ENCODE data around the gene FCER1G.

Gene FCER1G

GRCh38 chr1:161258439-161259344 is 43.6 kb downstream of the FCER1G start, which contains the start of gene PCP4L1 (continued):
- TF ChIP-seq ZNF398 (tag by site-specific recombination; IDR thresholded peaks at IDR 0.05): peak; percentile 76
- no peak for TF ChIP-seq ZFP3 (tag by site-specific recombination; IDR thresholded peaks at IDR 0.05; ENCODE audit: low read depth)
- TF ChIP-seq ZNF658 (tag by site-specific recombination; IDR thresholded peaks at IDR 0.05): no peak
- TF ChIP-seq, protein P1, sequence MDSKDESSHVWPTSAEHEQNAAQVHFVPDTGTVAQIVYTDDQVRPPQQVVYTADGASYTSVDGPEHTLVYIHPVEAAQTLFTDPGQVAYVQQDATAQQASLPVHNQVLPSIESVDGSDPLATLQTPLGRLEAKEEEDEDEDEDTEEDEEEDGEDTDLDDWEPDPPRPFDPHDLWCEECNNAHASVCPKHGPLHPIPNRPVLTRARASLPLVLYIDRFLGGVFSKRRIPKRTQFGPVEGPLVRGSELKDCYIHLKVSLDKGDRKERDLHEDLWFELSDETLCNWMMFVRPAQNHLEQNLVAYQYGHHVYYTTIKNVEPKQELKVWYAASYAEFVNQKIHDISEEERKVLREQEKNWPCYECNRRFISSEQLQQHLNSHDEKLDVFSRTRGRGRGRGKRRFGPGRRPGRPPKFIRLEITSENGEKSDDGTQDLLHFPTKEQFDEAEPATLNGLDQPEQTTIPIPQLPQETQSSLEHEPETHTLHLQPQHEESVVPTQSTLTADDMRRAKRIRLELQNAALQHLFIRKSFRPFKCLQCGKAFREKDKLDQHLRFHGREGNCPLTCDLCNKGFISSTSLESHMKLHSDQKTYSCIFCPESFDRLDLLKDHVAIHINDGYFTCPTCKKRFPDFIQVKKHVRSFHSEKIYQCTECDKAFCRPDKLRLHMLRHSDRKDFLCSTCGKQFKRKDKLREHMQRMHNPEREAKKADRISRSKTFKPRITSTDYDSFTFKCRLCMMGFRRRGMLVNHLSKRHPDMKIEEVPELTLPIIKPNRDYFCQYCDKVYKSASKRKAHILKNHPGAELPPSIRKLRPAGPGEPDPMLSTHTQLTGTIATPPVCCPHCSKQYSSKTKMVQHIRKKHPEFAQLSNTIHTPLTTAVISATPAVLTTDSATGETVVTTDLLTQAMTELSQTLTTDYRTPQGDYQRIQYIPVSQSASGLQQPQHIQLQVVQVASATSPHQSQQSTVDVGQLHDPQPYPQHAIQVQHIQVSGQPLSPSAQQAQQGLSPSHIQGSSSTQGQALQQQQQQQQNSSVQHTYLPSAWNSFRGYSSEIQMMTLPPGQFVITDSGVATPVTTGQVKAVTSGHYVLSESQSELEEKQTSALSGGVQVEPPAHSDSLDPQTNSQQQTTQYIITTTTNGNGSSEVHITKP (tag by site-specific recombination; IDR thresholded peaks at IDR 0.05): peak; percentile 99
- TF ChIP-seq ZNF626 (tag by site-specific recombination; IDR thresholded peaks at IDR 0.05): no peak
- TF ChIP-seq KLF10 (tag by site-specific recombination; IDR thresholded peaks at IDR 0.05): no peak
- TF ChIP-seq ZBTB6 (tag by site-specific recombination; IDR thresholded peaks at IDR 0.05): no peak
- TF ChIP-seq ZNF544 (tag by site-specific recombination; IDR thresholded peaks at IDR 0.05): no peak
- TF ChIP-seq ZNF404 (tag by site-specific recombination; IDR thresholded peaks at IDR 0.05): no peak
- no peak for TF ChIP-seq KLF8 (tag by site-specific recombination; IDR thresholded peaks at IDR 0.05)
- no peak for TF ChIP-seq ZNF184 (tag by site-specific recombination; IDR thresholded peaks at IDR 0.05)
- TF ChIP-seq ZNF23 (tag by site-specific recombination; IDR thresholded peaks at IDR 0.05; ENCODE audit: borderline replicate concordance): no peak
- TF ChIP-seq ZBTB8A (tag by site-specific recombination; IDR thresholded peaks at IDR 0.05): peak; percentile 39
- TF ChIP-seq OVOL3 (tag by site-specific recombination; IDR thresholded peaks at IDR 0.05): no peak
- TF ChIP-seq, protein P2, sequence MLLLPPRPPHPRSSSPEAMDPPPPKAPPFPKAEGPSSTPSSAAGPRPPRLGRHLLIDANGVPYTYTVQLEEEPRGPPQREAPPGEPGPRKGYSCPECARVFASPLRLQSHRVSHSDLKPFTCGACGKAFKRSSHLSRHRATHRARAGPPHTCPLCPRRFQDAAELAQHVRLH (tag by site-specific recombination; IDR thresholded peaks at IDR 0.05): no peak
- TF ChIP-seq SP2 (tag by site-specific recombination; IDR thresholded peaks at IDR 0.05): peak; percentile 77
- TF ChIP-seq PRDM2 (tag by site-specific recombination; IDR thresholded peaks at IDR 0.05; ENCODE audit: borderline replicate concordance): no peak
- TF ChIP-seq ZNF704 (tag by site-specific recombination; IDR thresholded peaks at IDR 0.05): no peak
- peak; percentile 25; the same call in 1 of the 2 replicates for TF ChIP-seq ZBTB17 (tag by site-specific recombination; IDR thresholded peaks at IDR 0.05)
- no peak for TF ChIP-seq ZNF2 (tag by site-specific recombination; IDR thresholded peaks at IDR 0.05)
- TF ChIP-seq ZNF664 (tag by site-specific recombination; IDR thresholded peaks at IDR 0.05): no peak
- TF ChIP-seq ZNF391 (tag by site-specific recombination; IDR thresholded peaks at IDR 0.05; ENCODE audit: borderline replicate concordance, low read depth): no peak
- no peak for TF ChIP-seq KLF7 (tag by site-specific recombination; IDR thresholded peaks at IDR 0.05; ENCODE audit: borderline replicate concordance)
- no peak for TF ChIP-seq WT1 (tag by site-specific recombination; IDR thresholded peaks at IDR 0.05)
